ENCODE results near the gene DHX15.
"Not testable (repeated sequence)": the region's sequence is repeated elsewhere in the genome, so short reads cannot be mapped to it uniquely, and the experiment has no call there.

The DHX15 gene

DNA sequence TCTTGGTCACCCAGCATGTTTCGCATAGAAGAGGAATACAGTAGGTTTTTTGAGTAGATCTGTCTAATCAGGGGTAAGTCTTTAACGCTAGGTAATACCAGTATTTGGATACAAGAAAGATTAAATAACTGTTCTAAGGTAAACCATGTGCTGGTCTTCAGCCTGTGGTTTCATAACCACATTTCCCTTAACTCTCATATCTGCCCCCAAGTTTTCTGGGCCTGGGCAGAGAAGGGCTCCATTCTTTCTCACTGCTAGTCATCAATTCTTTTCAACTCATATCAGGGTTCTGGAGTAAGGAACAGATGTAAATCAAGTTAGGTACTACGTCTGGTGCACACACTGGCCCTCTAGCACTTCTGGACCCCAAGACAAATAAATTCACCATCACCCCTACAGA is 49.0 kb downstream of the DHX15 start:
- DNase-seq: no peak

DNA sequence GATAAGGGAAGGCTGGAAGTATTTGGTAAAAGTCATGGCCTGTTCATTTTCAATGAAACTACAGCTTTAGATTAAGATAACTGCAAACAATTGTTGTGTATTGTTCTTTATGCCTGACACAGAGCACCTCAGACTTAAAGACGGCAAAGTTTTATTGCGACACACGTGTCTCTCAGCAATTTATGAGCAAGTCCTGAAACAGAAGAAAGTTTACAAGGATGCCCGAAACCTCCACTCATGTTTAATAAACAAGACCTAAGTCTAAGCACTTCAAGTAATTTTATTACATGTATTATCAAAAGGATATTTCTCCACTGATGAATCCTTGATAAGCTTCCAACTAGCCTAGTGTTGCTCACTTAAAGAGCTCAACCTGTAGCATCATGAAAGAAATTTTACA is 51.0 kb downstream of the DHX15 start:
- DNase-seq: no peak

GRCh38 chr4:24529555-24529954 is 54.8 kb downstream of the DHX15 start:
- DNase-seq: no peak

DNA sequence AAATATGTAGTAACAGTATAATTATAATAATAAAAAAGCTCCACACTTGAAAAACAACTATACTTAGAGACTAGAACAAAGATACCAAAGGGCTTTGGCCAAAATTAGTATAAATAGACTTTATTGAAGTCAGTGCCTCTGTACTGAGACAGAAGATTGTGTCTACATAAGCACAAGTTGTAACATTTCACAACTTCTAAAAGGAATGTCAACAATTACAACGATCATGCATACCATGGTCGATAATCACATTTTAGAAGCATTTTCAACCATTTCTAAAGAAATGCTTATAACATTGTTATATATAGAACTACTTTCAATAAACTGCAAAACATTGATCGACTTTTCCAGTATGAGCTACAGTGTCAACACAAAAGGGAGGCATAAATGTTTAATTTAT is 57.0 kb downstream of the DHX15 start:
- DNase-seq: no peak

DNA sequence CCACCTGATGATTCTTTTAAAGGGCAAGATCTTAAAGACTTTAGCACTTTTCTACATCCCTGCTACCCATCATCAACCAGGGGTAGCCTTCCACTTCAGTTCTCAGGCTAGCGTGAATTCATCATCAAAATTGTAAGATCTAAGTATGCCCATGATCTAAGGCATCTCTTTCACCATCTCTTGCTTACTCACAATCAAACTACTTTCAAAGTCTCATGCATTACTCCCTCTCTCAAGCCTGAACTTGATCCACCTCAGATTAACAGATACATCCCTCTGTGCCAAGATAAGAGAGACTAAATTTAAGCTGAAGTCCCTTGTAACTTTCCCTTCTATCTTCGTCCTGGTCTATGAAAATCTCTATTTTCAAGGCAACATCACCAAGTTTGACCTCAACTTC is 62.8 kb downstream of the DHX15 start:
- no peak for DNase-seq

- no peak for DNase-seq
Measured at GRCh38 chr4:24519649-24520048, 64.7 kb downstream of the DHX15 start.

- DNase-seq: no peak
Measured at GRCh38 chr4:24517676-24518075, 66.7 kb downstream of the DHX15 start.

GRCh38 chr4:24516926-24517325 is 67.4 kb downstream of the DHX15 start:
- peak; percentile 18 for DNase-seq

GRCh38 chr4:24515698-24516097 is 68.7 kb downstream of the DHX15 start:
- no peak for DNase-seq

DNA sequence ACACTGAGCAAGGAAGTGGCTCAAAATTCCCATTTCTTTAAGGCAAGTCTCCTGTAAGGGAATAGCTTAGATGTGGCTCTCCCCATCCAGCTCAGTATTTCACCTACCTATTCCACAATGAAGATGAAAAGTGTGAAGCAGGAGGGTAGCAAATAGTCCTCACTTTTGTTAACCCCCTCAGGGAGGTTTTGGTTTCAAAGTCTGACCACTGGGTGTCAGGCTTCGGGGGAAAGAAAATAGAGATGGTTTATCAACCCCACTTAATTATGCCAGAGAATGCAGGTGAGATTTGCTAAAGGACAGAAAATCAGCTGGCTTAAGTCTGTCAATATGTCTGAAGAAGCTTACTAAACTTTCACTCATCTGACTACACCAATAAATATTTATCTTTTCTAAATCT is 69.5 kb downstream of the DHX15 start:
- DNase-seq: no peak

GRCh38 chr4:24513718-24514117 is 70.6 kb downstream of the DHX15 start:
- no peak for DNase-seq

- no peak for DNase-seq
Measured at GRCh38 chr4:24511371-24512063, 72.8 kb downstream of the DHX15 start.

DNA sequence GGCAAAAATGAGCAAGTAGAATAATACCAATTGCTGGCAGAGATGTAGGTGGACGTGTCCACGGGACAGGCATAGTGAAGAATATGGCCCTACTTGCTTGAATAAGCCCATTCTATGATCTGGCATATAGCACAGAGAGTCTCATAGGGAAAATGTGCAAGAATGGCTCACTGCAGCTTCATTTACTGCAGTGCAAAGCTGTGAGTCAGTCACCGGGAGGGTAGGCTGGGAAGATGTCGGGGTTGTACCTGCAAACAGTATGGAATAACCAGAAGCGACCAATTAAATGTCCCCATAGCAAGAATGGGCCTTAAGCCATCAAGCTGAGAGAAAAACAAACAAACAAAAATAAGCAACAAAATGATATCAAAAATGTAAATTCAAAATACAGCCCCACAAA is 74.3 kb downstream of the DHX15 start:
- DNase-seq: no peak

- no peak for DNase-seq
Measured at GRCh38 chr4:24508541-24508940, 75.8 kb downstream of the DHX15 start.

DNA sequence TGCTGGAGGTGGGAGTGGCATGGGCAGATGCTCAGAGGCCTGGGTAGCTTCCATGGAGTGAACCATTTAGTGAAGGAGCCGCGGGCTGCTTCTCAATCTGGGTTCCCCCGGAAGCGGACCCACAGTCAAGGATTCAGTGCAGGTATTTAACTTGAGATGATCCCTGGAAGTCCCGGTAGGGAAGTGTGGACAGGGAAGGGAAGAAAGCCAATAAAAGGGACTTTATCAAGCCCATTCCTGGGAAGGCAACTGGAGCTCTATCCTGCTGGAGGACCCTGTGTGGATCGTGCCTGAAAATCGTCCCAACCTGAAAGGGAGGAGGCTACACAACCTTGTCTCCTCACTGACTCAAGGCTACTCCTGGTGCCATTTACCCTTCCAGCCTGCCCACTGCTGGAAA is 76.9 kb downstream of the DHX15 start:
- DNase-seq: no peak

DNA sequence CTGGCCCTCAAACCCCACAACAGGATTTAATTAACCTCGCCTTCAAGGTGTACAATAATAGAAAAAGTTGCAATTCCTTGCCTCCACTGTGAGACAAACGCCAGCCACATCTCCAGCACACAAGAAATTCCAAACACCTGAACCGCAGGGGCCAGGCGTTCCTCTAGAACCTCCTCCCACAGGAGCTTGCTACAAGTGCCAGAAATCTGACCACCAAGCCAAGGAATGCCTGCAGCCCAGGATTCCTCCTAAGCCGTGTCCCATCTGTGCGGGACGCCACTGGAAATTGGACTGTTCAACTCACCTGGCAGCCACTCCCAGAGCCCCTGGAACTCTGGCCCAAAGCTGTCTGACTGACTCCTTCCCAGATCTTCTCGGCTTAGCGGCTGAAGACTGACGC is 81.3 kb downstream of the DHX15 start:
- not testable (repeated sequence) for DNase-seq

DNA sequence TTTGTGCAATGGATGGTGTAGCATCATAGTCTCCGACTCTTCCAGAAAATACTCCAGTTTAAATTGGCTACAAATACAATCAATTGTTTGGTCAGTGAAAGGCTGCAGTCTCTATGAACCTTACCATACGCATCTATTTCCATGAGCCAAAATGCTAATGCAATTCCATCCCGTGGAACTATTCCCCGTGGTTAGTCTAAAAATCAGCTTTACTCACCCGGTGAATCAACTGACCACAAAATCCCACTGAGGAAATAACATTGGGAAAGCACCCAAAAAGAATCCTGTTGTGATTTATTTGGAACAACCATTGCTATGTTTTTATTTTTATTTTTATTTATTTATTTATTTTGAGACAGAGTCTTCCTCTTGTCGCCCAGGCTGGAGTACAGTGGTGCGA is 87.1 kb downstream of the DHX15 start:
- no peak for DNase-seq

DNA sequence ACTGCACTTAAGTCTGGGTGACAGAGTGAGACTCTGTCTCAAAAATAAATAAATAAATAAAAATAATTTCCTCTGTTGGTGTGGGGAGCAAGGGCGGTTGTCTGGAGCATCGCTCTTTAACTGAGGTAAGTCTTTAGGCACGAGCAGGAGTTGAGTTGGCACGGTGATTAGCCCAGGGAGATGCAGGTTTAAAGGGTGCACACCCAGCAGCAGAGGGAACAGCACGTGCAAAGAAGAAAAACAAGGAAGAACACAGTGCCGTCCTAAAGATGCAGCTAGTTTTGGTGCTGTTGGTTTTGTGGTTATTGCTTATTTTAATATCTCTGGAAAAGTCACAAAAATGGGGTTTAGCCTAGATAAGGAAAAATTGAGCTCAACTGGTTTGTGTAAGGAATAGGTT is 87.8 kb downstream of the DHX15 start:
- no peak for DNase-seq

GRCh38 chr4:24495388-24495787 is 89.0 kb downstream of the DHX15 start:
- no peak for DNase-seq

DNA sequence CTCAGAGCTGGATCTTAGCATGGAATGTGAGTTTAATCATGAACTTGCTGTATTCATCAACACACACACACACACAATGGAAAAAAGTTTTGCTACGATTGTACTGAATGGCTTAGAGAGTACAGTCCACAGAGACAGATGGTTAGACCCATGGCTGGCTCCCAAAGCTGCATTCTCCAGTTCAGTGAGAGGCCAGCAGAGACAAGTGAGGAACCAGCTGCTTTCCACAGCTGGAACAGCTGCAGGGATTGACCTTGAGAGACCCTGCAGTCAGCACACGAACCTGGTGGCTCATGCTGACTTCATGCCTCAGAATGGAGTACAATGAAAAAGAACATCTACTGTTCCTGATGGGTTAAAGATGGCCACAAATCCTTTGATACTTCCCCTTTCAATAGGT is 94.5 kb downstream of the DHX15 start:
- no peak for DNase-seq

DNA sequence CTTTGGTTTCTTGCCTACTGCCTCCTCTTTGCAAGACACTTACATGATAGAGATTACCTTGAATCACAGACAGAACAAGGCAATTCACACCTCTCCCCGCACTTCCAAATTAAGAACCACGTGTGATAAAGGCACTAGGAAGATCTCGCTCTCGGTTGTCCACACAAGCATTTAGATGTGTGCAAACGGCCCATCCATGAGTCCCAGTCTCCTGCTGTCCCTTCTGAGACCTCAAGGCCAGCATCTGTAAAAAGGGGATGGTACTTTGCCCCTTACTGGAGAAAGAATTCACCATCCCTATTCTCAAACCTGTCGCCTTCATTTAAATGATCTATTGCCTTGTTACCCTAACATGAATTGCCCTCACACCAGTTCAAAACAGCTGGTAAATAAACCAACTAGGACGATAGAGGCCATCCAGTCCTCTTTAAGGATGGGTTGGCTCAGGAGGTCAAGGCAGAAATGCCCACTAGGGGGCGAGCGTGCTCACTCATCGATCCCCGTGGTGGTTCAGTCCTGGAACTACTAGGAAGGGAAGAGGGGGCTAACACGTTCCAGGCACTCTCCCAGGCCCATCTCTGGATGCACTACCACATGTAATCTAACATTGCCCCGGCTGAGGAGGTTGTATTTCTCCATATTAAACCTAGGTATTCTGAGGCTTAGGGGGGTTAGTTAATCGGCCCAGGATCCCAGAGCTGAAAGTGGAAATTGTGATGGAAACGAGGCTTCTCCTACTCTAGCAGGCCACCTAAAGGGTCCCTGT is 95.8 kb downstream of the DHX15 start:
- peak; percentile 70 for DNase-seq

DNA sequence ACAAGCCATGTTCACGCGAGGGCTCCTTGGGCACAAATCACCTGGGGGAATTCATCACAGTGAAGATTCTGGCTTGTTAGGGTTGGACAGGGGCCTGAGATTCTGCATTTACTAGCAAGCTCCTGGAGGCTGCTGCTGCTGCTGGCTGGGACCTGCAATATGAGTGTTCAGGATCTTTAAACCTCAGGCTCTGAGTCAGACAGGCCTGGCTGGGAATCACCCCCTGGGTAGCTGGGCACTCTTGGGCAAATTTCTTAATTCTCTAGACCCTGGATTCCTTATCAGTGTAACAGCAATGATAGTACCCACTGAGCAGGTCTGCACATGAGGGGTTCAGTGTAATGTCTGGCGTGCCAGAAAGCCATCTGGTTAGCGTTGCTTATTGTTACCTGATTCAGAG is 101.5 kb downstream of the DHX15 start:
- DNase-seq: no peak

GRCh38 chr4:24477919-24478318 is 106.4 kb downstream of the DHX15 start:
- no peak for DNase-seq

Data from activated CD4-positive, alpha-beta T cell treated with anti-CD3 and anti-CD28 coated beads, Interleukin-10, Interleukin-2, amounts not matched to agents 100 ng/mL and 50 ng/mL, durations not matched to agents 16 hours and 8 hours (primary cell).